ENCODE results near the gene THBS1.

Gene THBS1

GRCh38 chr15:39589193-39589814 is 8.4 kb downstream of the THBS1 start:
- DNase-seq (ENCODE audit: low read depth) = no peak

DNA sequence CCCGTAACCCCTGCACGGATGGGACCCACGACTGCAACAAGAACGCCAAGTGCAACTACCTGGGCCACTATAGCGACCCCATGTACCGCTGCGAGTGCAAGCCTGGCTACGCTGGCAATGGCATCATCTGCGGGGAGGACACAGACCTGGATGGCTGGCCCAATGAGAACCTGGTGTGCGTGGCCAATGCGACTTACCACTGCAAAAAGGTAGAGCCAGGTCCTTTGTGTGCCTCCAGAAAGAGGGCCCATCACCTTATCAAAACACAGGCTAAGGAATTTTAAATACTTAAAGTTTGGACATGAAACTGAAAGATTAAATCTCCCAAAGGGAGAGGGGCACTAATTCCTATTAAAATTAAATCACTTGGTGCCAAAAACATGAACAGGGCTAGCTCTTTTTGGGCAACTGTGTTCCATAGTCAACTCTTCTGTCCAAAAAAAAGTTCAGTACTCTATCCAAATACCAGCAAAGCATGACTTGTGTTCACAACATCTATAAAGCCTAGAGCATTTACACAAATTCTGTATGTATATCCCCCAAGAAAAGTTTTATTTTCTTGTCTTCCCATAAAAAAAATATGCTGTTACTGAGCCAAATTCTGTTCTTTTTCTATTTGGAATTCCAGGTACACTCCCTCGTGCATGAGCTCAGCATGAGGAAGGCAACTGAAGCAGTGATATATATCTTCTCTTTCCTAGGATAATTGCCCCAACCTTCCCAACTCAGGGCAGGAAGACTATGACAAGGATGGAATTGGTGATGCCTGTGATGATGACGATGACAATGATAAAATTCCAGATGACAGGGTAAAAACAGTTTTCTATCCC is 9.2 kb downstream of the THBS1 start:
- DNase-seq (ENCODE audit: low read depth) = no peak

DNA sequence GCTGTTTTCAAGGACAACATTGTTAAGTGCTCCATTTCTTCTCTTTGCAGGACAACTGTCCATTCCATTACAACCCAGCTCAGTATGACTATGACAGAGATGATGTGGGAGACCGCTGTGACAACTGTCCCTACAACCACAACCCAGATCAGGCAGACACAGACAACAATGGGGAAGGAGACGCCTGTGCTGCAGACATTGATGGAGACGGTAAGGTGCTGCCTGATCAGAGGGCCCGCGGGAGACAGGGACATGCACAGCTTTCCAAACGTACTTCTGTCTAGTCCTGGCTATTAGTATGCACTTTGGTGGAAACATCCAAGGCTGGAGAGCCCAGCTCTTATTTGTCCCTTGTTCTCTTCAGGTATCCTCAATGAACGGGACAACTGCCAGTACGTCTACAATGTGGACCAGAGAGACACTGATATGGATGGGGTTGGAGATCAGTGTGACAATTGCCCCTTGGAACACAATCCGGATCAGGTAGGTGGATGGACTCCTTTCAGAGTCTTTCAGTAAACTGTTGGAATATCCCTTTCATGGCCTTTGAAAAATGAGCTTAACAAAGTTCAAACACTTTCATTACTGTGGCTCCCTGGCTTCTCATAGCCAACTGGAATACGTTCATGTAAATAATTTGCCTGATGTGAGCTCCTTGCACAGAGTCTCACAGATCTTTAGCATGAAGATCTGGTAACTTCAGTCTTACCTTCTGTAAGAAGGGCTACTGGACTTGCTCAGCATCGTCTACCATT is 10.4 kb downstream of the THBS1 start:
- no peak for DNase-seq (ENCODE audit: low read depth)

GRCh38 chr15:39591896-39592315 is 11.0 kb downstream of the THBS1 start:
- DNase-seq (ENCODE audit: low read depth) = no peak

GRCh38 chr15:39592500-39592899 is 11.6 kb downstream of the THBS1 start:
- no peak for DNase-seq (ENCODE audit: low read depth)

DNA sequence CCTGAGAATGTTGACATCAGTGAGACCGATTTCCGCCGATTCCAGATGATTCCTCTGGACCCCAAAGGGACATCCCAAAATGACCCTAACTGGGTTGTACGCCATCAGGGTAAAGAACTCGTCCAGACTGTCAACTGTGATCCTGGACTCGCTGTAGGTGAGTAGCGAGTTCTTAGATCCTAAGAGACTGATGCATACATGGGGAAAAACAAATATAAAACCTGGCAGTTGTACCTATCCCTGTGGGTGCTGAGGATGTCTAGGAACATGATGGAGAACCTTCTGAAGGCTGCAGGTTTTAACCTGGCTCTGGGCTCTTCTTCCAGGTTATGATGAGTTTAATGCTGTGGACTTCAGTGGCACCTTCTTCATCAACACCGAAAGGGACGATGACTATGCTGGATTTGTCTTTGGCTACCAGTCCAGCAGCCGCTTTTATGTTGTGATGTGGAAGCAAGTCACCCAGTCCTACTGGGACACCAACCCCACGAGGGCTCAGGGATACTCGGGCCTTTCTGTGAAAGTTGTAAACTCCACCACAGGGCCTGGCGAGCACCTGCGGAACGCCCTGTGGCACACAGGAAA is 12.3 kb downstream of the THBS1 start:
- DNase-seq (ENCODE audit: low read depth) = no peak

DNA sequence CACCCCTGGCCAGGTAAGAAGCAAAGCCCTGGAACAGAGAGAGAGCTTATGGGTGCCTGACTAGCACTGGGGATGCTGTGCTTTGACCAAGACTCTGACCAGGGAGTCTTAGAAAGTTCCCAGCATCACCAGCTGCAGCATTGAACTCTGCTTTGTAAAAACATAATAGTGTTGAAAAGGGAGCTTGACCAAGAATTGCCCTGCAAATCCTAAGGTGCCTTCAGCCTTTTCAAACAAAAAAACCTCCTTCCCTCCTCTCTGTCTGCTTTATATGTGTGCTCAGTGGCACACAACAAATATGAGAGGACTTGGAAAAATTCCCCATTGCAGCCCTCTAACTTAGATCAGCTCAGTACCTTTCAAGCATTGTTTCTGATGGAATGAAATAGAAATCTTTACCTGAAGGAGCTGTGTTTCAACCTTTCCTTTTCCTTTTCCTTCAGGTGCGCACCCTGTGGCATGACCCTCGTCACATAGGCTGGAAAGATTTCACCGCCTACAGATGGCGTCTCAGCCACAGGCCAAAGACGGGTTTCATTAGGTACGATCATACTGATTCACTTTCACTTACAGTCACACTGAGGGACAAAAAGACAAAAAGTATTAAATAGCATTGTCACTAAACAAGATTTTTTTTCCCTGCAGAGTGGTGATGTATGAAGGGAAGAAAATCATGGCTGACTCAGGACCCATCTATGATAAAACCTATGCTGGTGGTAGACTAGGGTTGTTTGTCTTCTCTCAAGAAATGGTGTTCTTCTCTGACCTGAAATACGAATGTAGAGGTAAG is 13.0 kb downstream of the THBS1 start:
- no peak for DNase-seq (ENCODE audit: low read depth)

DNA sequence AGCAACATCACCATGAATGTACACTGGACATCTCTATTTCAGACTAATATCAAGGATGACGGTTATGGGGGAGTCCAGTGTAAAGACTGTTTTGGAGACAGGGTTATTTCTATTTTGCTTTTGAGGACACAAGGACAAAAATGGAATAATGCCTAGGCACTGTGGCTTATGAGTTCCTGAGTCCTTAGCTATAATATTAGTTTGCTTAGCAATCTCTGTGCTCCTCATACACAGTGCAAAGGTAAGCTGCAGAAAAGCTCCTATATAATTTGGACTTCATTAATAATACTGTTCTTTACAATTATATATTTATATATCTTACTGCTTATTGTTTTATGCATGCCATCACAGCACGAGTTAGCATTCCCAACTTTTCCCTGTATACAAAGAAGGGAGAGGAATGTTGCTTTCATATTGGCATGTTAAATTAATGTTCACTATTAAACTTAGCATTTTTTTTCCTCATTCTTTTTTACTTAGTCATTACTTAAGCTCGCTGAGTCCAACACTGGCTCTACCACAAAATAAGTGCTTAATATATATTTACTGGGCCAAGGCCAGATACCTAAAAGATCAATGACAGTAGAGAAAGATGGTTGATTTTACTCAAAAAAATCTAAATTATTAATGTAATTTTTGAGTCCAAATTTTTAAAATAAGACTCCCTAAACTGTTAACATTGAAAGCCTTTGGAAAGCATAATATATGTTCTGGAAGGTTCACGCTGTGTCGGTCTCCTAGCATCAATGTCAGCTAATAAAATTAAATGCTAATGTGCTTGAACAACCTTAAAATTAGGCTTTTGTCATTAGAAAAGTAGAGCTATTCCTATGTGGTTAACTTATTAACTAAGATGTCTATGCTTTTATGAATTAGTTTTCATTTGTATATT is 13.8 kb downstream of the THBS1 start:
- no peak for DNase-seq (ENCODE audit: low read depth)

DNA sequence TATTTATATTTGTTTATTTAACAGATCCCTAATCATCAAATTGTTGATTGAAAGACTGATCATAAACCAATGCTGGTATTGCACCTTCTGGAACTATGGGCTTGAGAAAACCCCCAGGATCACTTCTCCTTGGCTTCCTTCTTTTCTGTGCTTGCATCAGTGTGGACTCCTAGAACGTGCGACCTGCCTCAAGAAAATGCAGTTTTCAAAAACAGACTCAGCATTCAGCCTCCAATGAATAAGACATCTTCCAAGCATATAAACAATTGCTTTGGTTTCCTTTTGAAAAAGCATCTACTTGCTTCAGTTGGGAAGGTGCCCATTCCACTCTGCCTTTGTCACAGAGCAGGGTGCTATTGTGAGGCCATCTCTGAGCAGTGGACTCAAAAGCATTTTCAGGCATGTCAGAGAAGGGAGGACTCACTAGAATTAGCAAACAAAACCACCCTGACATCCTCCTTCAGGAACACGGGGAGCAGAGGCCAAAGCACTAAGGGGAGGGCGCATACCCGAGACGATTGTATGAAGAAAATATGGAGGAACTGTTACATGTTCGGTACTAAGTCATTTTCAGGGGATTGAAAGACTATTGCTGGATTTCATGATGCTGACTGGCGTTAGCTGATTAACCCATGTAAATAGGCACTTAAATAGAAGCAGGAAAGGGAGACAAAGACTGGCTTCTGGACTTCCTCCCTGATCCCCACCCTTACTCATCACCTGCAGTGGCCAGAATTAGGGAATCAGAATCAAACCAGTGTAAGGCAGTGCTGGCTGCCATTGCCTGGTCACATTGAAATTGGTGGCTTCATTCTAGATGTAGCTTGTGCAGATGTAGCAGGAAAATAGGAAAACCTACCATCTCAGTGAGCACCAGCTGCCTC is 14.7 kb downstream of the THBS1 start:
- DNase-seq (ENCODE audit: low read depth) = no peak

DNA sequence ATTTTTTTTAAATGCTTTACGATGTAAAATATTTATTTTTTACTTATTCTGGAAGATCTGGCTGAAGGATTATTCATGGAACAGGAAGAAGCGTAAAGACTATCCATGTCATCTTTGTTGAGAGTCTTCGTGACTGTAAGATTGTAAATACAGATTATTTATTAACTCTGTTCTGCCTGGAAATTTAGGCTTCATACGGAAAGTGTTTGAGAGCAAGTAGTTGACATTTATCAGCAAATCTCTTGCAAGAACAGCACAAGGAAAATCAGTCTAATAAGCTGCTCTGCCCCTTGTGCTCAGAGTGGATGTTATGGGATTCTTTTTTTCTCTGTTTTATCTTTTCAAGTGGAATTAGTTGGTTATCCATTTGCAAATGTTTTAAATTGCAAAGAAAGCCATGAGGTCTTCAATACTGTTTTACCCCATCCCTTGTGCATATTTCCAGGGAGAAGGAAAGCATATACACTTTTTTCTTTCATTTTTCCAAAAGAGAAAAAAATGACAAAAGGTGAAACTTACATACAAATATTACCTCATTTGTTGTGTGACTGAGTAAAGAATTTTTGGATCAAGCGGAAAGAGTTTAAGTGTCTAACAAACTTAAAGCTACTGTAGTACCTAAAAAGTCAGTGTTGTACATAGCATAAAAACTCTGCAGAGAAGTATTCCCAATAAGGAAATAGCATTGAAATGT is 15.6 kb downstream of the THBS1 start:
- no peak for DNase-seq (ENCODE audit: low read depth)

- DNase-seq (ENCODE audit: low read depth) = no peak
Observed at GRCh38 chr15:39597336-39597735, 16.5 kb downstream of the THBS1 start.

GRCh38 chr15:39597751-39598185 is 16.9 kb downstream of the THBS1 start:
- no peak for DNase-seq (ENCODE audit: low read depth)

DNA sequence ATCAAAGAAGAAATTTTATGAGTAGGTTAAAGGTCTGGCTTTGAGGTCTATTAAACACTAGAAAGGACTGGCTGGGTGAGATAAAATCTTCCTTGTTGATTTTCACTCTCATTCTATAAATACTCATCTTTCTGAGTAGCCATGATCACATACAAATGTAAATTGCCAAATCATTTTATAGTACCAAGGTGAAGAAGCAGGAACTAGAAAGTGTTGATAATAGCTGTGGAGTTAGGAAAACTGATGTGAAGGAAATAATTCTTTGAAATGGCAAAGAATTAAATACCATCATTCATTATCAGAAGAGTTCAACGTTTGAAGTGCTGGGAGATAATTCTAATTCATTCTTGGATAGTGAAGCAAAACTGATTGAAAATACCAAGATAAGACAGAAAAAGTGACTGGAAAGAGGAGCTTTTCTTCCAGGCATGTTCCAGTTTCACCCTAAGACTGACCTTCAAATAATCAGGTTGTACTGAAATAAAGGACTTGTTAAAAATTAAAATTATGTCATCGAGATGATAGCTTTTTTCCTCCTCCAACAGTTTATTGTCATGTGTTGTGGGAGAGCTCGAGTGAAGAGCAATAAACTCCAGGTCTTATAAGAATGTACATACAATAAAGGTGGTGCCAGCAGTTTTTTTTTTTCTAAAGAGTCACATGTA is 17.4 kb downstream of the THBS1 start:
- DNase-seq (ENCODE audit: low read depth) = no peak

- DNase-seq (ENCODE audit: low read depth) = no peak
Observed at GRCh38 chr15:39598958-39599845, 18.3 kb downstream of the THBS1 start.

DNA sequence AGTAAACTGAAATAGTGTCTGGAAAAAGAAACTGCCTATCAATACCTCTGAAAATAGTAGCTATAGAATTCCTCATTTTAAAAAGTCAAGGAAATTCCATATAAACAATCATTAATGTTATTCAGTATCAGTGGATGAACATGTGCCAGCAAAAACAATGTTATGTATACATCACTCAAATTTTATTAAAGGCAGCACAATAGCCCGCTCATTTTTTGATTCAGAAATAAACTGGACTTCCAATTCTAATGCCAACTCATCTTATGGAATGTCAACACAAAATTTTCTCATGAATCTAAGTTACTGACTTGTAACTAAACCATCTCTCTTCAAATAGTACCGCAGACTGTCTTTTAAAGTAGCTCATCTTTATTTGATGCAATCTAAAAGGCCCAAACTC is 19.0 kb downstream of the THBS1 start:
- no peak for DNase-seq (ENCODE audit: low read depth)

- no peak for DNase-seq (ENCODE audit: low read depth)
Observed at GRCh38 chr15:39602143-39602542, 21.3 kb downstream of the THBS1 start.

- DNase-seq (ENCODE audit: low read depth) = no peak
Observed at GRCh38 chr15:39605146-39605545, 24.3 kb downstream of the THBS1 start.

Measured in activated T-helper 9 cell treated with anti-CD3 and anti-CD28 coated beads, Interleukin-2, amount 50 U/mL, for 16 hours (primary cell).